ENCODE data around the gene YOD1. TPM values are rescaled to one million over a fixed set of nuclear protein-coding genes. Genes with fewer than 3 reads are reported as not detected.

Gene YOD1
- total and polyA plus RNA-seq, 2 donors (not counting 3 experiments of a cell fraction or from before 2014, with no cell fraction given): 1.2 to 5.9 TPM

DNA sequence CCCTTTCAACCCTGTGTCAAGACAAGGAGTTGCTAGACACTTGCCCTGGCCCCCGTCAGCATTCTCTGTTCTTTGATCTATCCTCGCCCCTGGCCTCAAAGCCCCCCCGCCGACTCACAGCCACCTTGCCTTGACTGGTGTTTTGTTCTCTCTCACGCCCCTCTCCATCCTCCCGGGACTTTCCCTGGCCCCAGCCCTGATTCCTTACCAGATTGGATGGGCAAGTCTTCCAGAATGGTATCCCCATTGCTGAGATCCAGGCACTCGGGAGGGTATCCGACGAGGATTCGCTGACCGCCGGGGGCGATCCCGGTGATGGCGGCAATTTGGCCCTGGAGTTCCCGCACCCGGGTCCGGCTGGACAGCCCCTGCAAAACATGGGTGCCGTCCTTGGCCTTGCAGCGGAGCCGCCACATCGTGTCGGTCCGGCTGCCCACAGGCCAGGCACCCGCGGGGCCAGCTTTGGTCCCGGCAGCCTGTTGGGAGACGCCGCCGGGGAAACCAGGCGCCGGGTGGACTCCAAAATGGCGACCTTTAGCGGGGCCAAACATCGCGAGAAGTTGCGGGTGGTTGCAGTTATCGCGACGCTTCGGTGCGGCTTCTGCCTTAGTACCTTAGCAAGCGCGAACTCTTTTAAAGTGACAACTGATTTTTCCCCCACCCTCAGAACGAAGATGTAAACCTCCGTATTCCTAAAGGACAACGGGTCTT lies 373 bp downstream of the YOD1 start:
- peak; percentile 88 for FAIRE-seq
- Histone ChIP-seq H3K4me1 (ENCODE audit: control insufficient read depth, extremely low read depth, insufficient read depth, low read length) (peaks cover 15% of the 10 kb centered on the region), H4K20me1 (replicated peaks; ENCODE audit: control insufficient read depth, extremely low read depth, insufficient read depth, low read length) (peaks cover 6% of the 10 kb centered on the region), H3K9me1 (replicated peaks; ENCODE audit: control insufficient read depth, extremely low read depth, insufficient read depth, low read length) (no peaks in the 10 kb centered on the region), H3K79me2 (ENCODE audit: control insufficient read depth, insufficient read depth, low read length) (peaks cover 42% of the 10 kb centered on the region), H3K9me3 (replicated peaks; ENCODE audit: control insufficient read depth, insufficient read depth, low read length) (no peaks in the 10 kb centered on the region), H3K9ac (replicated peaks; ENCODE audit: extremely low read depth, insufficient read depth, low read length) (peak overlapping the region; percentile 83), H3K4me3 (replicated peaks in 1 of 3; ENCODE audit: insufficient read depth in 1 of 3, low read depth in 1 of 3, low read length in 3 of 3) (peak overlapping the region; percentile 40 to 95 (median 74)), H2AFZ (ENCODE audit: low read depth, low read length) (peak overlapping the region; percentile 92), H3K36me3 (ENCODE audit: control insufficient read depth in 2 of 2, extremely low read depth in 1 of 2, insufficient read depth in 2 of 2, low read length in 2 of 2) (peaks cover 6 to 10% of the 10 kb centered on the region in 2 experiments), H3K27me3 (ENCODE audit: control insufficient read depth in 2 of 2, insufficient read depth in 2 of 2, low read length in 2 of 2) (peaks cover 0 to 2% of the 10 kb centered on the region in 2 experiments), H3K4me2 (ENCODE audit: insufficient read depth, low read length) (peak overlapping the region; percentile 91), H3K27ac (ENCODE audit: insufficient read depth, low read depth, low read length) (peak overlapping the region; percentile 57)
- intact Hi-C loops (cut with micrococcal nuclease): loop anchor here (1.0 to 5.0 kb wide), 6 partner anchors 27 to 449 kb away; partner anchors contain the start of gene CD55
- ChIA-PET POLR2A (no interaction called here), CTCF (interaction anchor here (0.7 to 2.2 kb wide), 8 partner anchors 10 to 449 kb away, joined by 3 to 11 read pairs (median 4); no protein-coding TSS in a partner anchor)
- DNase-seq (ENCODE audit: low read depth, low spot score): peak; percentile 91
- TF ChIP-seq, protein P1, sequence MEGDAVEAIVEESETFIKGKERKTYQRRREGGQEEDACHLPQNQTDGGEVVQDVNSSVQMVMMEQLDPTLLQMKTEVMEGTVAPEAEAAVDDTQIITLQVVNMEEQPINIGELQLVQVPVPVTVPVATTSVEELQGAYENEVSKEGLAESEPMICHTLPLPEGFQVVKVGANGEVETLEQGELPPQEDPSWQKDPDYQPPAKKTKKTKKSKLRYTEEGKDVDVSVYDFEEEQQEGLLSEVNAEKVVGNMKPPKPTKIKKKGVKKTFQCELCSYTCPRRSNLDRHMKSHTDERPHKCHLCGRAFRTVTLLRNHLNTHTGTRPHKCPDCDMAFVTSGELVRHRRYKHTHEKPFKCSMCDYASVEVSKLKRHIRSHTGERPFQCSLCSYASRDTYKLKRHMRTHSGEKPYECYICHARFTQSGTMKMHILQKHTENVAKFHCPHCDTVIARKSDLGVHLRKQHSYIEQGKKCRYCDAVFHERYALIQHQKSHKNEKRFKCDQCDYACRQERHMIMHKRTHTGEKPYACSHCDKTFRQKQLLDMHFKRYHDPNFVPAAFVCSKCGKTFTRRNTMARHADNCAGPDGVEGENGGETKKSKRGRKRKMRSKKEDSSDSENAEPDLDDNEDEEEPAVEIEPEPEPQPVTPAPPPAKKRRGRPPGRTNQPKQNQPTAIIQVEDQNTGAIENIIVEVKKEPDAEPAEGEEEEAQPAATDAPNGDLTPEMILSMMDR (IDR thresholded peaks at IDR 0.05; ENCODE audit: extremely low read depth in 1 of 2, insufficient read depth in 1 of 2, low read depth in 1 of 2, low read length in 2 of 2): no peak
- TF ChIP-seq POLR2A (IDR thresholded peaks at IDR 0.05; ENCODE audit: low read depth, low read length) (peak; percentile 20), POLR2AphosphoS5 (IDR thresholded peaks at IDR 0.05; ENCODE audit: insufficient read depth, low read depth, low read length) (peak; percentile 76)
- no TSS peak for BruUV-seq (replicated peaks)
- dilution Hi-C loops (cut with MboI; ENCODE audit: extremely low pct_ligation_motif_present, low sequenced_read_pairs): no loop called here

DNA sequence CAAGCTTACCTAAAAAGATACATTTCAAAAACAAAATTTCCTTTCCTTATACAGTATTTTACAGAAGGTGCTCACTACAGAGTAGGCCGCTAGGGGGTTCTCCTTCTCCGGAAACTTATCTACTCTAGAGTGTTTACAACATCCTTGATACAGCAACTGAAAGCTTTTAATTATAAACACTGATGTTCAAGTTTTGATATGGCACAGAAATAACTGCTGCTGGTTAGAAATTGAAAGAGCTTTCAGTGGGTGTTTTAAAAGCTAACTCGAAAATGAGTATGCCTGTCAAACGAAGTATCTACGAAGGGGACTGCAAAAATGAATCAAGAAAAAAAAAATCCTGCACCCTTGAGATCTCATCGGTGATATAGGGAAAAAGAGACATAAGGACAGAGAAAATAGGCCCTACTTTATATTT lies 1.0 kb downstream of the YOD1 start:
- peaks cover 6 to 12% of the 10 kb centered on the region in 2 experiments for H3K36me3 ChIP-seq (ENCODE audit: control insufficient read depth in 2 of 2, extremely low read depth in 1 of 2, insufficient read depth in 2 of 2, low read length in 2 of 2)
- FAIRE-seq (peak; percentile 76), DNase-seq (ENCODE audit: low read depth, low spot score) (peak; percentile 73)
- ChIA-PET CTCF (interaction anchor here (0.6 to 2.2 kb wide), 12 partner anchors 10 to 1276 kb away, joined by 3 to 11 read pairs (median 4); no protein-coding TSS in a partner anchor), POLR2A (no interaction called here)
- peak overlapping the region; percentile 83 for H3K9ac ChIP-seq (replicated peaks; ENCODE audit: extremely low read depth, insufficient read depth, low read length)
- H3K4me2 ChIP-seq (ENCODE audit: insufficient read depth, low read length): peak overlapping the region; percentile 91
- H3K79me2 ChIP-seq (ENCODE audit: control insufficient read depth, insufficient read depth, low read length): peaks cover 46% of the 10 kb centered on the region
- peak overlapping the region; percentile 92 for H2AFZ ChIP-seq (ENCODE audit: low read depth, low read length)
- peak overlapping the region; percentile 57 for H3K27ac ChIP-seq (ENCODE audit: insufficient read depth, low read depth, low read length)
- peak overlapping the region; percentile 40 to 95 (median 74) for H3K4me3 ChIP-seq (replicated peaks in 1 of 3; ENCODE audit: insufficient read depth in 1 of 3, low read depth in 1 of 3, low read length in 3 of 3)
- TF ChIP-seq POLR2AphosphoS5 (IDR thresholded peaks at IDR 0.05; ENCODE audit: insufficient read depth, low read depth, low read length): no peak
- TF ChIP-seq, protein P1 (IDR thresholded peaks at IDR 0.05; ENCODE audit: extremely low read depth in 1 of 2, insufficient read depth in 1 of 2, low read depth in 1 of 2, low read length in 2 of 2): peak; percentile 61 to 67
- H3K9me3 ChIP-seq (replicated peaks; ENCODE audit: control insufficient read depth, insufficient read depth, low read length): no peaks in the 10 kb centered on the region
- TSS peak; percentile 19 for BruUV-seq (replicated peaks)
- H3K9me1 ChIP-seq (replicated peaks; ENCODE audit: control insufficient read depth, extremely low read depth, insufficient read depth, low read length): no peaks in the 10 kb centered on the region
- dilution Hi-C loops (cut with MboI; ENCODE audit: extremely low pct_ligation_motif_present, low sequenced_read_pairs): no loop called here
- H3K4me1 ChIP-seq (ENCODE audit: control insufficient read depth, extremely low read depth, insufficient read depth, low read length): peaks cover 15% of the 10 kb centered on the region
- peaks cover 7% of the 10 kb centered on the region for H4K20me1 ChIP-seq (replicated peaks; ENCODE audit: control insufficient read depth, extremely low read depth, insufficient read depth, low read length)
- H3K27me3 ChIP-seq (ENCODE audit: control insufficient read depth in 2 of 2, insufficient read depth in 2 of 2, low read length in 2 of 2): peaks cover 0 to 2% of the 10 kb centered on the region in 2 experiments
- intact Hi-C loops (cut with micrococcal nuclease): loop anchor here (1.0 to 5.0 kb wide), 6 partner anchors 27 to 449 kb away; partner anchors contain the start of gene CD55
